HG03045 (cell line): ENCODE measurements around the gene CFAP299.
"Not testable (repeated sequence)": the region's sequence is repeated elsewhere in the genome, so short reads cannot be mapped to it uniquely, and the experiment has no call there.

Experiments used
- ATAC-seq: cut with Tn5 transposase; IDR thresholded peaks from one replicate; pipeline ENCODE4 v1.9.1; 2021; ENCODE audit warnings: mild to moderate bottlenecking, moderate library complexity; ENCODE audit not compliant: unreplicated experiment

The CFAP299 gene

DNA sequence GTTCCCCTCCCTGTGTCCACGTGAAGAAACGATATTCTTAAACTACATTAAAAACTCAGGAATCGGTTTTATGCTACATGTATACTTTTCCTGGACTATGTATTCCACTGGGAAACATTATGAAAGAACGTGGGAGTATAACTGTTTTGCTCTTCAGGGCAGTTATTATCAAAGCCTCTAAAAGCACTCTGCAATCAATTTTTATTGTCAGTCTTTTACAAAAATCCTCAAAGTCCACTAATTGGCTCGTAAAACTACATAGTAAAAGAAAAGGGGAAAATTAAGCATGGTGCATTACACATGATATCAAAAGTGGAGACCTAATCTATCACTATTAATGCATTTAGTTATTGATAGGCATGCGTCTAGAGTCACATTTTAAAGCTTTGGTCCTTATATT, 11.4 kb upstream of the CFAP299 start:
- no peak for ATAC-seq

DNA sequence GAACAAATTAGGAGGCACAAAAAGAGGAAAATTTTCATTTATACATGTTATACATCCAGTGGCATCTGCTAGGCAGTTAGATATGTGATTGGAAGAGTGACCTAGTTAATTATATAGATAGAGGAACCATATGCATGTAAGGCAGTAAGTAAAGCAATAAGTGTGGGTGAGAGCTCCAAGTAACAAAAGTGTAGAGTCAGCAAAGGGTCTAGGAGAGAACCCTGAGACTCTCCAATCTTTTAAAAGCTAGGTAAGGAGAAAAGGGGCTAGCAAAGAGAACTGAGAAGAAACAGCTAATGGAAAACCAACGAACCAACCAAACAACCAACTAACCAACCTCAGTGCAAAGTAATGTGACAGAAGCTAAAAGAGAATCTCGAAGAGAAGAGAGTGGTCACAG, 3.8 kb upstream of the CFAP299 start:
- no peak for ATAC-seq

DNA sequence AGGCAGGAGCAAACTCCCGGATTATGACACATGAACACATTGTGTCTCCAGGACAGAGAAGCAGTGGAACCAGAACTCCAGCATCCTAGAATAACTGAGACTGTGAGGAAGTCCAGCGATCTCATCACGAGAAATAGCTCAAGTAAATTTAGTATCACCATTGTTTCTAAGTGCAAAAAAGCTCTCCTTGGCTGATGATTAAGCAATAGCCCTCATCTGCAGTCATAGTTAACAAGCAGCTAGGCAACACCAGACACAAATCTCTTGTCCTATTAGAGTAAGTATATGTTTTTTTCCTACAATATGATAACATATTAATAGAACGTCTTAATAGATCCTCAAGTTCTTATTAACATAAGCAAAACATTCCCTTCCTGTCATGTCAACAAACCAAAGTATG, 2.4 kb upstream of the CFAP299 start:
- ATAC-seq = no peak

DNA sequence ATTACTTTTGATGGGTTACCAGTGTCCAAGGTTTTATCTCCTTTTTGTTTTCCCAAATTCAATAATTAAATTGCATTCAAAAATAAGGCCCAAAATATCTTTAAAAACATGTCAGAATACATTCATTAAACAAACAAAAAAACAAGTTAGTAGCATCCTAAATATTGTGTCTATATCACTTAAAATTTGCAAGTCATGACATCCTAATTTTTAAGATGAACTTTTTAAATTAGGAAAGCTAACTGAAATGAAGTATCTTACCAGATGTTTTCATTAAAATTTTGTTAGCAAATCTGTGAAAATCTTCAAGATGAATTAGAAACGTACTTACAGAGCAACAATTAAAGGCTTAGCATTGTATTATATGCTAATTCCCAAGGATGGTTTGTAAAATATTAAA, 962 bp upstream of the CFAP299 start:
- no peak for ATAC-seq

DNA sequence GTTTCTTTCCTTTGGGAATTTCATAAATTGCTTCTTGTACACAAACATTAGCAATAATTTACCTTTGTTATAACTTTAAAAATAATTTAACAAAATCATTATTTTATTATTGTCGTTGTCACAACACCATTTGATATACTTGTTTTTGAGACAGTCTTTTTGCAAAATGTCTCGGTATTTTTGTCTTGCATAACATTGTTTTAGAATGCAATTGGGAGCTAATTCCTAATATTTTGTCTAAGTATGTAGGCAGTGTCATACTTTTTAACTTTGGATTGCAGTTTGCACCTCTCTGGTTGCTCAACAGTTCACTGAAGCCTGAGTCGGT, 340 bp upstream of the CFAP299 start:
- ATAC-seq = no peak

DNA sequence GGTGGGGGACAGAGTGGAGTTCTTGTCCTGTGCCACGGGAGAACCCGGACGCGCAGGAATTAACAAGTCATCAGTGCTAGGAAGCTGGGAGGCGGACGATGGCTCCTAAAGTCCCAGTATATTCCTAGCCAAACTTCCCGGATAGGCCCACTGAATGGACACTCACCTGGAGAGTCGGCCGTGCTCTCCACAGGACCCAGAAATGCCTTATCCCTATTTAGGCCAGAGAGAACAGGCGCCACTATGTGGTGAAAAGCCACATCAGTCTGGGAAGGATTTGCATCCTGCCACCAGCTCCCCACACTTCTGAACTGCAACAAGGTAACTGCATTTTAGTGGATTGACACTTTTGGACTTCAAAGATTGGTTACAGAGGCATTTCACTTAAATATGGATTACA, 1.1 kb downstream of the CFAP299 start:
- no peak for ATAC-seq

DNA sequence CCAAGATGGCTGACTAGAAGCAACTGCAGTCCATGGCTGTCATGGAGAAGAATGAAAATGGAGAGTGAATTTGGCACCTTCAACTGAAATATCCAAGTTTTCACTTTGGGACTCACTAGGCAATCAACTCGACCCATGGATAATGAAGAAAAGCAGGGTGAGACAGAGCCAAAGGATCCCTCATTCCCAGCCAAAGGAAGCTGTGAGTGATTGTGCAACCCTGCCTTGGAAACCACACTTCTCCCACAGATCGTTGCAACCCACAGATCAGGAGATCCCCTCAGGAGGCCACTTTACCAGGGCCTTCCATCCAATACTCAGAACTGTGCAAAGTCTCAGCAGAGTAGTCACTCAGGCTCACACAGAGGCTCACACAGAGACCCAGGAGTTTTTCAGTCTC, 4.5 kb downstream of the CFAP299 start:
- ATAC-seq = no peak

DNA sequence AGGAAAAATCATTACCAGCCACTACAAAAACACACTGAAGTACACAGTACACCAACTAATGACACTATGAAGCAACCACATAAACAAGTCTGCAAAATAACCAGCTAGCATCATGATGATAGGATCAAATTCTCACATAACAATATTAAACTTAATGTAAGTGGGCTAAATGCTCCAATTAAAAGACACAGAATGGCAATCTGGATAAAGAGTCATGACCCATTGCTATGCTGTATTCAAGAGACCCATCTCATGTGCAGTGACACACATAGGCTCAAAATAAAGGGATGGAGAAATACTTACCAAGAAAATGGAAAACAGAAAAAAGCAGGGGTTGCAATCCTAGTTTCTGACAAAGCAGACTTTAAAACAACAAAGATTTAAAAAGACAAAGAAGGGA, 7.2 kb downstream of the CFAP299 start:
- not testable (repeated sequence) for ATAC-seq

DNA sequence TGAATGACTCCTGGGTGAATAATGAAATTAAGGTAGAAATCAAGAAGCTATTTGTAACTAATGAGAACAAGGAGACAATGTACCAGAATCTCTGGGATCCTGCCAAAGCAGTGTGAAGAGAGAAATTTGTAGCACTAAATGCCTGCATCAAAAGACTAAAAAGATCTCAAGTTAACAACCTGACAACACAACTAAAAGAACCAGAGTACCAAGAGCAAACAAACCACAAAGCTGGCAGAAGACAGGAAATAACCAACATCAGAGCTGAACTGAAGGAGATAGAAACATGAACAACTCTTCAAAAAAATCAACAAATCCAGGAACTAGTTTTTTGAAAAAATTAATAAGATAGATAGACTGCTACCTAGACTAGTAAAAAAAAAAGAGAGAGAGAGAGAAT, 8.4 kb downstream of the CFAP299 start:
- ATAC-seq = no peak

DNA sequence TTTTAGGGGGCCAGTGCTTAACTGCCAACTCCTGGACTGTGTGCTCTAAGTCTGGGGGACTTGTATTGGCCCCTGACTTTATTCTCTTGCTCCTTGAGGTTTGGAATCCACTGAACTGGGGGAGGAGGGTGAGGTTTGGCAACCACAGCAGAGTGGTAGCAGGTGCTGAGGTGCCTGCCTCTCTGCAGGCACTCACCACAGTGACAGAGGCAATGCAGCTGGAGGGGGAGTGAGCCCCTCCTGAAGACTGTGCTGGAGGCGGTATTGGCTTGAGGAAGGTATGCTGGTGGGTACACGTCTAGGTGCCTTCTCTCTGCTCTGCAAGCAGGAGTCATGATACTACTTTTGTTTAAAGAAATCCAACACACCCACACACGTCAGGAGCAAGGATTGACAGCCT, 24.6 kb downstream of the CFAP299 start:
- ATAC-seq = no peak

DNA sequence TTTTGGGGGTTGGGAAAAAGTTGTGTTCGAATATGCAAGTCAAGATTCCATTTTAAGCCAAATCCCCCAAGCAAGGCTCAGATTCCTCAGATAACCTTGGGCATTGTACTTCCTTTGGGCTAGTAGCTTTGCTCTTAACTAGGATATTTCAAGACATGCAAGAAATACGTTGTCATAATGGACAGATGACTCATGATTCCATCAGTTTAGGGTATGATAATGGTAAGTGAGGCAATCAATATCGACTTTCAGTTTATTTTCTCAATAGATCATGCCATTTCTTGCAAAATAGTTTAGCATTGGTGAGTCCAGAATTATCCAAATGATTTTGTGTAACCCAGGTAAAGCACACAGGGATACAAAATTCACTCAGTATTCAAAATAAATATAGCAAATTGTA, 25.4 kb downstream of the CFAP299 start:
- no peak for ATAC-seq

DNA sequence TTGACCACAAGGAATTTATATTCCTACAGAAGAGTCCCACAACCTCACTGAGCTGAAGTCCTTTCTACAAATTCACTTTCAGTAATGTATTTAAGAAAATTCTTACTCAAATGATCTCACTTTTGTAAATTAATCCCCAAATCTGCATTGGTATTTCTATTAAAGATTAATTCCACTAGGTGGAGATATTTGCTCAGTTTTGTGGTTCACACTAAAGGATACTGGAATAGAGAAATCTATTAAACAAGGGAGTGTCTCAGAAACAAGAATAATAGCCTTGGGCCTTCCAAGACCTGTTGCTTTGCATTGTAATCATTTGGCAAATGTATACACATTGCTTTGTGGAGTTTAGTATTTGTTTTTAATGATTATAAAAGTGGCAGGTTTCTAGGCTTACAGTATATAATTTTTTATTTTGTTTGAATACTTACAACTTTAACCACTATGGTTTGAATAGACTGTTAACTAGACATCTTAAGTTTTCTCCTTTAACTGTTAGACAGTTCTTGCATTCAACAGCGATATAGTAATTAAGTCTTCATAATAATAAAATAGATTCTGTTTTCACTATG, 25.9 kb downstream of the CFAP299 start:
- ATAC-seq = no peak

DNA sequence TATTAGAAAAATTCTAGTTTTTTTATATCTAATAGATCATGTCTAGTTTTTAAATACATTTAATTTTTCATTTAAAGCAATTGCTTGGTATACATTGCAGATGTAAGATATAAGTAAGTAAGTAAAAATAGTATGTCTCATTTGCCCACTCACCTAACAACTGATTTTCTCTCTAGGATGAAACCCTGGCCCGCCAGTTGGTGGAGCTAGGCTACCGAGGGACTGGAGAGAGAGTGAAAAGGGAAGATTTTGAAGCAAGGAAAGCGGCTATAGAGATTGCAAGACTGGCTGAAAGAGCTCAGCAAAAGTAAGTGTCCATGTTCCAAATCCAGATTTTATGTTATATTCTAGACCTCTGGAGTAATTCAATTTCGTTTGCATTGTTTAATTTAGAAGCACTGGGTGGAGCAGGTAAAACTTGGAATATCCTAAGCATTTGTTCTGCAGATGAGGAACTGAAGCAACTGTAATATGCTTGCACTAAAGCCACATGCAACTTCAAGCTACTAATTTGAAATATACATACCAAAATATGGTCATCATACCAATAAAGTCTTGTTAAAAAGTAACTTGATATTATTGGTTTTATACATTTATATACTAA, 27.1 kb downstream of the CFAP299 start:
- no peak for ATAC-seq

DNA sequence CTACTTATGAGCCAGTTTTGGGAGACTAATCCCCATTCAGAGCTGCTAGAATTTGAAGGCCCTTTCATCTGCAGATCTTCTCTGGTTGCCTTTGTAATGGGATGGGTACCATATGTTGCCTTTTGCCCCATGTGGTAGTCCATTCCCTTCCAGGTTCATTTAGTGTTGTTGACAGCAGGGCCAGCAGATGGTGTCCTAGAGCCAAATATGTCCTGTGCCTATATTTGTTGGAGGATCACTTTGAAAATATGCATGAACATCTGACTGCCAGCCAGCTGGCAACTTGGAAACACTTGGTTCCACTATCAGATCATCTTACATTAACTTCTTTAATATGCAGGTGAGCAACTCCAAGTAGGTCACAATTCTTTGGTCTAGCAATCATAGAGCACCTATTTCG, 30.4 kb downstream of the CFAP299 start:
- no peak for ATAC-seq

DNA sequence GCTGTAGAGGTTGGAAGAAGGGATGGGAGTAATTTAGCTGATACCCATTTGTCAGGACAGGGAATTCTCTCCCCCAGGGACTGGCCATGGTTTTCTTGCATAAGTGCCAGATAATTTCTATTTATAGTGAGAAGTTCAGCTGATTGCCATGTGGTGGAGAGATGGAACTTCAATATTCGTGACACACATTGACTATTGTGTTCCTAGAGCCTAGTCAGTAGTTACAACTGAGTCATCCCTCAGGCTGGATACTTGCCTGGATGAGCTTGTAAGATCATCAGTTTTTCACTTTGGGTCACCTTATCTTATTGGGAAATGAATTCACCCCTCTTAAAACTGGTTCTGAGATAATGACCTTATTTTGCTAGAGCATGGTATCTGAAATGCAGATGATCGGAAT, 32.2 kb downstream of the CFAP299 start:
- no peak for ATAC-seq

DNA sequence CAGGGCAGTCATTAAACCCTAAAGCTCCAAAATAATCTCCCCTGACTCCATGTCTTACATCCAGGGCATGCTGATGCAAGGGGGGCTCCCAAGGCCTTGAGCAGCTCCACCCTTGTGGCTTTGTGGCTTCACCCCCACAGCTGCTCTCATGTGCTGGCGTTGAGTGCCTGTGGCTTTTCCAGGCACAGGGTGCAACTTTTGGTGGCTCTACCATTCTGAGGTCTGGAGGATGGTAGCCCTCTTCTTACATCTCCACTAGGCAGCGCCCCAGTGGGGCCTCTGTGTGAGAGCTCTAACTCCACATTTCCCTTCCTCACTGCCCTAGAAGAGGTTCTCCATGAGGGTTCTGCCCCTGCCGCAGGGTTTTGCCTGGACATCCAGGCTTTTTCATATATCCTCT, 35.1 kb downstream of the CFAP299 start:
- ATAC-seq = no peak

DNA sequence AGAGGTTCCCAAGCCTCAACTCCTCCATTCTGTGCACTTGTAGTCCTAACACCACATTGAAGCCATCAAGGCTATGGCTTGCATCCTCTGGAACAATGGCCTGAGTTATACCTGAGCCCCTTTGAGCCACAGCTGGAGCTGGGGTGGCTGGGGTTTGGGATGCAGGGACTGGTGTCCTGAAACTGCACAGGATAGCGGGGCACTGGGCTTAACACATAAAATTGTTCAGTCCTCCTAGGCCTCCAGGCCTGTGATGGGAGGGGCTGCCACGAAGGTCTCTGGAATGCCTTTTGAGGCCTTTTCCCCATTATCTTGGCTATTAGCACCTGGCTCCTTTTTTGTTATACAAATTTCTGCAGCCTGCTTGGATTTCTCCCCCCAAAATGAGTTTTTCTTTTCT, 35.5 kb downstream of the CFAP299 start:
- no peak for ATAC-seq

DNA sequence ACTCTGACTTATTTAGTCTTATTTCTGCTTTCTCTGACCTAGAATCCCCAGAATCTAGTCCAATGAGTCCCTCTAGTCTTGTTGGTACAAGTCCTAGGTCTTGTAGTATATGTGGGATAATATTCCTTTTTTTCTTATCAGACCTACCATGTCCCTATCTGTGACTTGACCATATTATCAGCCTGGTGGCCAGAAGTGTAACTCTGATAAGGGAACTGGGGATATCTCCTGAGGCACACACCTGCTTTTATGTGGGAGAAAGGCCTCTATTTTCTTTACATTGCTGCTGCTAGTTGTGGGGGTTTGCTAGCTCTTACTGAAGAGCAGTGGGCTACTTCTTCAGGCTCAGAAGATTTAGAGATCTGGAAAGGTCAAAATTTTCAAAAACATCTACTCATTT, 38.6 kb downstream of the CFAP299 start:
- no peak for ATAC-seq

DNA sequence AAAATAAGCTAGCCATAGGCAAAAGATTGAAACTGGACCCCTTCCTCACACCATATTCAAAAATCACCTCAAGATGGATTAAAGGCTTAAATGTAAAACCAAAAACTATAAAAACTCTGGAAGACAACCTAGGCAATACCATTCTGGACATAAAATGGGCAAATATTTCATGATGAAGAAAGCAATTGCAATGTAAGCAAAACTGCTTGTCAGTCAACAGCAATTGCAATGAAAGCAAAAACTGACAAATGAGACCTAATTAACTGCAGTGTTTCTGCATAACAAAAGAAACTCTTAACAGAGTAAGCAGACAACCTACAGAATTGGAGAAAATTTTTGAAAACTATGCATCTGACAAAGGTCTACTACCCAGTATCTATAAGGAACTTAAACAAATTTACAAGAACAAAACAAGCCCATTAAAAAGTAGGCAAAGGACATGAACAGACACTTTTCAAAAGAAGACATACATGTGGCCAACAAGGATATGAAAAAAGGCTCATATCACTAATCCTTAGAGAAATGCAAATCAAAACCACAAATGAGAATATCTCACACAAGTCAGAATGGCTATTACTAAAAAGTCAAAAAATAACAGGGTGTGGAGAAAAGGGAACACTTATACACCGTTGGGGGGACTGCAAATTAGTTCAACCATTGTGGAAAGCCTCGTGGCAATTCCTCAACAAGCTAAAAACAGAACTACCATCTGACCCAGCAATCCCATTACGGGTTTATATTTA, 46.7 kb downstream of the CFAP299 start:
- ATAC-seq = no peak

DNA sequence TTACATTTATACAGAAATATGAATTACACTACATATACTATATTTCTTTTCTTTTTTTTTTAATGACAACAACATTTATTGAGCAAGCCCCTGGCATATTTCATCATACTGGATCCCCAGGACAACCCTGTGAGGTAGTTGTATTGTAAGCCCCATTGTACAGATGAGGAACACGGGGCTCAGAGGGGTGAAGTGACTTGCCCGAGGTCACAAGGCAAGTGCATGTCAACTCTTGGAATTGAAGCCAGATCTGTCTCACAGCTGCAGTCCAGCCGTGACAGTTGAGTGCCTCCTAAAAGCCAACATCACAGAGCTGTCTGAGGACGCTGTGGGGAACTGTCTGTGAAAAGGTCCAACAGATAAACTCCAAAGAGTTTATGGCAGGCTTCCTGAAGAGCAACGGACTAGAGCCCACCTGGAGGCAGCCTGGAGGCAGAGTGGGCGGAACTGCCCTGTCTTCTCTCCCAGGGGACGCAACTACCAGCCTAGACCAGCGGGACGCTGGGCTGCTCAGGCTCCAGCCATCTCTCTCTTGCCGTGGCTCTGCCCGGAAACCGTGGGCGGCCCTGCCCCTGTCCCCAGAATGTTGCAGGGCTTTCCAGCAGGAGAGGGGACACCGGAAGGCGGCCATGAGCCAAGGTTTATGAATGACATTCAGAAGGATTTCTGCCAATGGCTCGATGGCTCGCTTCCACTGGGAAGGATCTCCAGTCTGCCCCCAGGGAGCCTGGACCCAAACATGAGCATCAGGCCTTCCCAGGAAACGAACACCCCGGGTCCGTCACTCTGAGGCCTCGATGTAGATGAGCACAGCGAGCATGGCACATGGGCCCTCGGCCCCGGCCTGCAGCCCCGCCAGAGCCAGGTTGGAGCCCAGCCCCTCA, 50.1 kb downstream of the CFAP299 start:
- ATAC-seq = no peak

DNA sequence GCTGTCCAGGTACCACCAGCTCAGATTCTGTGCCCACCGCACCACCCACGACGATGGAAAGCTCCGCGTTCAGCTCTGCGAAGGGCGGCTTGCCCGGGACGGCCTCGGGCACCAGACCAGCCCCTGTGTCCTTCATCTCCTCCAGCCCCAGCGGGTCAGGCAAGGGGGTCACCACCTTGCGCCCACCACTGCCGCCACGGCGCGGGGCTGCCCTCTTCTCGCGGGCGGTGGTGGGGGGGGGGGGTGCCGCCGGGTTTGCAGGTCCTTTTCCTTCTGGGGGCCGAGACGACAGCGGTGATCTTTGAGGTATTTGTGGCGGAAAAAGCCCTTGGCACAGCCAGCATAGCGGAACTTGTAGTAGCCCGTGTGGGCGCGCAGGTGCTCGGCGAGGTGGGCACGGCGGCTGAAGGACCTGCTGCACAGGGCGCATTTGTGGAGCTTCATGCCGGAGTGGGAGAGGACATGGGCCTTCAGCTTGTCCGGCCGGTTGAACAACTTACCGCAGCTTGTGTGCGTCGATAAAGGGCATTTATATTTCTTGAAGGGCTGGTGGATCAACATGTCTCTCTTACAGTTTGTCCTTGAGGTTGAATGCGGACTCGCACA, 50.9 kb downstream of the CFAP299 start:
- no peak for ATAC-seq
